SKM-1 treated with dmso at 0.1 percent for 144 hours (cell line): ENCODE results near the gene SNX7.

Experiments used
- DNase-seq: peaks from one replicate; lab custom pipeline; 2025; ENCODE audit not compliant: unreplicated experiment; lab: John Stamatoyannopoulos, UW

Gene SNX7

DNA sequence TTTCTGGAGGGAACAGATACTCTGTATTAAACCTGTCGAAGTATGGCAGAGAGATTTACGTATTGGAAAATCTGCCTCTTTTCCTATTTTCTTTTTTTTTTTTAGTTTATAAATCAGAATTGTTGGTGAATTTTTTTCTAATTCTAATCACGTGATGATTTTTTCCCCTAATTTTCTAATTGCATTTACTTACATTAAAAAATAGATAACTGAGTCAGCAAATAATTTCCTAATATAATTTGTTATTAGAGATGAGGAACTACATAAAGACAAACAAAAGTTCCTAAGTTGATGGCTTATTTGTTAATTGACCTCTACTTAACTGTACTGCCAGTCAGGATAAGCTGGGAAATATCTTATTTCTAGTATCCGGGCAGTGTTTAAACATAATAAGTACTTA lies 34.6 kb downstream of the SNX7 start:
- DNase-seq, result no peak

DNA sequence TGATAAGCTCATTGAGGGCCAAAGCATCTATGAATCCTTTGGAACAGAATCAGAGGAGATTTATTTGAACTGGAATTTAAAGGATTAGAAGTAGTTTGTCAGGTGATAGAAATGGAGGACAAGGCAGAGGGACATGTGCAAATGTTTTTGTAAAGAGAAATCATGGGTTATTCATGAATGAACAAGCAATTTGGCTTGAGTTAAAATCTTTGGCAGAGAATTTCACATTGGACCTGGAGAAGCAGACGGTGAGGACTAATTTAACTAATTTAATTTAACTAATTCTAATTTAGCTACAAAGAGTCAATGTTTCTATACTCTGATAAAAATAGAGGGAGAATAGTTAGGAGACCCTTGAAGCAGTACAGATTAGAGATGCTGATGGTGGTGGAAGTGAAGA lies 36.3 kb downstream of the SNX7 start:
- DNase-seq, result no peak

DNA sequence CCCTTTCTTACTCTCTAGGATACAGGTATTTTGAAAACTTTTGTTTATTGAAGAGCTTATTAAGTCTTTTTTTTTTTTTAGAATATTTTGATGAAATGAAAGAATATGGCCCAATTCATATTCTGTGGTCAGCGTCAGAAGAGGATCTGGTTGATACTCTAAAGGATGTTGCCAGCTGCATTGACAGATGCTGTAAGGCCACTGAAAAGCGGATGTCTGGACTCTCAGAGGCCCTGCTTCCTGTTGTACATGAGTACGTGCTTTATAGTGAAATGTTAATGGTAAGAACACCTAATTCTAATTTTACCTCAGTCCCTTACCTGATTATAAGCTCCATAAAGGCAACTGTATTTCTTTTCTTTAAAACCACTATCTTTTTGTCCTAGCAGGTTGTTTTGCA lies 37.1 kb downstream of the SNX7 start:
- DNase-seq, result no peak

DNA sequence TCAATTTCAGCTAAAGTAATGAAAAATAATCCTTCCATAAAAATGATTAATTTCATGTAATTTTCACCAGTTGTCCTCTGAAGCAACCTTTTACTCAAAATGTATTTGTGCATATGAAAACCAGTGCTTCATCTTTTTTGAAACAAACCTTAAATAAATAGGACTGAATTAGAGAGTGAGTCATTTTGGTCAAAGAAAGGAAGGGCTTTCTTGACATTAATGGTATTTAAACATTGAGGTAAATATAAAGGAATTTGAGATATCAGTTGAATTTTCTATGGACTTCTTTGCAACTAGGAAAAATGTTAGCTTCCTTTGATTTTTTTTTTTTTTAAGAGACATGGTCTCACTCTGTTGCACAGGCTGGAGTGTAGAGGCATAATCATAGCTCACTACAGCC lies 38.7 kb downstream of the SNX7 start:
- no peak for DNase-seq

DNA sequence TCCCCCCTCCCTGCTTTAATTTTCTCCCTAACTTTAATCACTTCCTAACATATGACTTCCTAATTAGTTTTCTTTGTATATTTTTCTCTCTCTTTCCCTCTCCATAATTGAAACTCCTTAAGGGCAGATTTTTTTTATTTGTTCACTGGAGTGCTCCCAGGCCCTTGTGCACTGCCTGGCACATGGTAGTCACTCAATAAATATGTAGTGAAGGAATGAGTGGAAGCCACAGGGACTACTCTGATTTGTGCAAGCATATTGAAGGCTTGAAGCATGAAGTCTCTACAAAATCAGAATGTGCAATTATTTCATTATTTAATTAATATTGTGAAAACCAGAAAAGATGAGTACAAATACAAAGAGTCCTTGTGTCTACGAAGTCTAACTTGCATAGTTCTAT lies 41.5 kb downstream of the SNX7 start:
- no peak for DNase-seq

DNA sequence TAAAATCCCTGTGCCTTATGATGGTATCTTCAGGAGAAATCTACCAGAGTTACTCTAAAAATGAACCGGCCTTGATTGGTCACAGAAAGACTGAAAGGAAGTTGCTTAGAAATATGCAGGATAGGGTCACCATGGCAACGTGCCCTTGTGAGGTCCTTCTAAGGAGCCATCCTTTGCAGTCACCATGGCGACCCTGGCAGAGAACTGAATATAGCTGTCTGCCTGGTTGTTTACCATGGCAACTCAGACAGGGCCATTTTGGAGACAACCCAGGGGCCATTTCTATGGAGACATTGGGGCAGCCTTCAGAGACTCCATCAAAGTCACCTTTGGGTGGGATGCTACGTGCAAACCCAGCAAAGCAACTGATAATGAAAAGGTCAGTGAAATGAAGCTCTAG lies 43.0 kb downstream of the SNX7 start:
- no peak for DNase-seq

DNA sequence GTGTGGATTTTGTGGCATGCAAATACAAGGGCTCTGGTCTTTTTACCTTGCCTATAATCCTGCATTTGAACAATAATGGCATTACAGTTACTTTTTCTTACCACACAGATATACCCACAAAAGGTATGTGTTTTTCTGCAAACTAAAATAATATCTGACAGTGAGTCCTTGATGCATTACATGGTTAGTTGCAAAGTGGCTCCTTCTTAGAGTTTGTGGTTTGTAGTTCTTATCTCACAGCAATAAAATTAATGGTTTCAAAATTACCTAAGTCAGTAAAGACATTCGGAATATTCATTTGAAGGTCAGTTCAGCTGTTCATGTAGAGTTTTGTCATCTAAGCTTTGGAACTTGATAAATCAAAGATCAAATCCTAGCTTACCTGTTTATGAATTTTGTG lies 43.5 kb downstream of the SNX7 start:
- no peak for DNase-seq

DNA sequence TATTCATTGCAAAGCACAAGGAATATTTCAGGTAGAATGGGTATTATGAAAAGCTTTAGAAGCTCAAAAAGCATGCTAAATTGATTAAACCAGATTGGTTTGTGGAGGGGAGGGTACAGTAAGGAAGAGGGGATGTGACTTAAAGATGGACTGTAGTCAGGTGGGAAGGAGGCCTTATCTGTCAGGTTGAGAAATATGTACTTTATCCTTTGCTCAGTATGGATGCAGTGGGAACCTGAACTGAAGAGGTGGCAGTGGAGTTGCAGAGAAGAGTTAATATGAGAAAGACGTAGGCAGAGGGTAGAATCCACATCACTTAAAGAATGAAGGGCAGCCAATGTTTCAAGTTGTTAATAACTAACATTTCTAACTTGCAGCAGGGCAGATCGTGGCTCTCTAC lies 44.1 kb downstream of the SNX7 start:
- no peak for DNase-seq

DNA sequence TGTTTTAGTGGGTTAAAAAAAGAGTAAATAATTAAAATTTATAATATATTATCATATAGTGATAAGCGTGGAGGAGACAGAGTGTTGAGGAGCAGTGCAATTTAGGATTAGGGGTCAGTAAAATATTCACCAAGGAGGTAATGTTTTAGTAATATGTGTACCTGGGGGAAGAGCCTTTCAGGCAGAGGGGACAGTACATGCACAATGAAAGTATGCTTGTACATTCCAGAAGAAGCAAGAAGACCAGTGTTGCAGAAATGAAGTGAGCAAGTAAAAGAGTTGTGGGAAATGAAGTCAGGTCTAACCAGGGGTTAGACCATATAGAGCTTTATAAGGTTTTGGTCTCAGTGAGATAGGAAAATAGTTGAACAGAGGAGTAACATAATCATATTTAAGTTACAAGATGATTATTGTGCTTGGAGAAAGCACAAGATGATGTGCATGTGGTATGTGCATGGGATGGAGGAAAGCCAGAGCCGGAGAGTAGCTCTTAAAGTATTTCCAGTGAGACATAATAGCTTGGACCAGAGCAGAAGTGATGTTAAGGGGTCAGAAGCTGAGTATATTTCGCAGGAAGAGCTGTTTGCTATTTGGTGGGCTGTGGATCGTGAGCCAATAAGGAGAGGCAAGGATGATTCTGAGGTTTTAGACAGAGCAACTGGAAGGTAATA lies 44.8 kb downstream of the SNX7 start:
- DNase-seq, result no peak

DNA sequence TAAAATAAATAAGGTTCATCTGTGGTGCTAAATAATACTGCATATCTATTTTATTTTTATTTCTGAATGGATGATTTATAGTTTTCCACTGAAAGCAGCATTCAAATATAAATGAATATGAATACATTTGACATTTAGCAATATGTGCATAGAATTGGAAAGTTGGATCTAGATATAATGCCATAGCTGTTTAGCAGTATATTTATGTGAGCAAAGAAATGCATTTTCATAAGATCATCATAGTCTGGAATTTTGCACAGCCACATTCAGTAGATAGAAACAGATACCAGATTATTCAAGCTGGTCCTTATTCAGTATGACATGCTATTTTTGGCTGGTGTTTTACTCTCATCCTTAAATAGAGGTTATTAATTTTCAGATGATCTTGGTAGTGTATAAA lies 46.0 kb downstream of the SNX7 start:
- no peak for DNase-seq

DNA sequence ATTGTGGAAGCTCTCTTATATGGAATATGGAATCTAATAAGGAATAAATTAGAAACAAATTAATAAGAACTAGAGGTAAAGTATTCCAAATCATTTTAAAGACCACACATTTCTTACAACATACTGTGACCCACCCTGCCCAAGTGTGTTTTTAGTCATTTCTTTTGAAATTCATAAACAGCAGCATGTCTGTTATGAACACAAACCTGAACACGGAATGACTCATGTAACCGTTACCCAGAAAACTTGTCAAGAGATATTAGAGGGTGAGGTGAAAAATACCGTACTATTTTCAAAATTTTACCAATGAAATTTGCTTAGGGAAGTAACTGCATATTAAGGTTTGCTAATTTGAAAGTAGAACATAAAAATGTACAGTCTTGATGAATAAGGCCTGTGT lies 48.4 kb downstream of the SNX7 start:
- no peak for DNase-seq

DNA sequence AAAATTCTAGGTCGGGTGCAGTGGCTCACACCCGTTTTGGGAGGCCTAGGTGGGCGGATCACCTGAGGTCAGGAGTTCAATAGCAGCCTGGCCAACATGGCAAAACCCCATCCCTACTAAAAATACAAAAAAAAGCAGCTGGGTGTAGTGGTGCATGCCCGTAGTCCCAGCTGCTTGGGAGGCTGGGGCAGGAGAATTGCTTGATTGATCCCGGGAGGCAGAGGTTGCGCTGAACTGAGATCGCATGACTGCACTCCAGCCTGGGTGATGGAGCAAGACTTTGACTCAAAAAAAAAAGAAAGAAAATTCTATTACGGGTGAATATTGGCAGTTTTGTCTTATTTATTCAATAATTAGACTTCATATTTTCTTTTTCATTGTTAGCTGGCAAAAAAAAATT lies 62.1 kb downstream of the SNX7 start:
- no peak for DNase-seq

DNA sequence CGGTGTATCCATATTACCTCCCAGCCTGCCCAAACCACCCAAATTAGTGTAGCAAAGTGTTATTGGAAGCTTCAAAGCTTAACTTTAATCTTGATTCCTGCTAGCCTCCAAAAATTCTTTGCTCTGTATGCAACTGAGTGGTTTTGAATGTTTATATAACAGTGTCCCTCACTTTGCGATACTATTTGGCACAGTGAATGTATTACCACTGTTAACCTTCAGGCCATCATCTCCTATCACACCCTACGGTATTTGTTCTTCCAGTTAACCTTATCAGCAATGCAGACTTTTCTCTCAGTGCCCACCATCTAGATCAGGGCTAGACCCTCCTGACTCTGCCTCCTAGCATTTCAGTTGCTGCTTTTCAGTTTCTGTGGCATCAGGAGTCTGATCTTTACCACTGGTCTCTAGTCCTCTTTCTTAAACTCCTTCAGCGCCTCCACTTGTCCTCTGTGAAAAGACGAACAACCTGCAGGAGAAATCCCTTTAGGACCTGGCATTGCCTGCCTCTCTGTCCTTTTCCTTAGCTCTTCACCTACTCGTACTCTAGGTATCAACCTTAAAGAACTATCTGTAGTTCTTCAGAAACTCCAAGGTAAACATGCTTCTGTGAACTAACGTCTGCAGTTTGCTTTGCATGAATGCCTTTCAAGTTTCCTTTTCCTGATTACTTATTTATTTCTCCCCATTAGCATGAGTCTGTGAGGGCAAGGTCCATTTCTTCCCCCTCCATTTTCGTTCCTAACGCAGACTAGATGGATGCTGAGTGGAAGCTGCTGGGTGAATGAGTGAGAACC lies 71.7 kb downstream of the SNX7 start:
- no peak for DNase-seq

DNA sequence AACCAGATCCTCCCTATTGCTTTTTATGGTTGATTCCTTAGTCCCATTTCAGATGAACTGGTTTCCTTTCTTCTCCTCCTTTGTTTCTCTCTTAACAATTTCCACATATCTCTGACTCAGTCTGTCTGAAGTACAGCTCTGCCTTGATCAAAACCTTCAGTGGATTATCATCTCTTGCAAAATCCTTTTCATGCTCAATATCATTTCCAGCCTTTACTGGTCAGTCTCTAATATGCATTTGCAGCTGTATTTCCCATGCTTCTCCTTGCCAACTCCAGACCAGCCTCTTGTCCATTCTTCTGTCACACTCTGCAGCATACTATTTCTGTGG lies 72.2 kb downstream of the SNX7 start:
- DNase-seq, result no peak

DNA sequence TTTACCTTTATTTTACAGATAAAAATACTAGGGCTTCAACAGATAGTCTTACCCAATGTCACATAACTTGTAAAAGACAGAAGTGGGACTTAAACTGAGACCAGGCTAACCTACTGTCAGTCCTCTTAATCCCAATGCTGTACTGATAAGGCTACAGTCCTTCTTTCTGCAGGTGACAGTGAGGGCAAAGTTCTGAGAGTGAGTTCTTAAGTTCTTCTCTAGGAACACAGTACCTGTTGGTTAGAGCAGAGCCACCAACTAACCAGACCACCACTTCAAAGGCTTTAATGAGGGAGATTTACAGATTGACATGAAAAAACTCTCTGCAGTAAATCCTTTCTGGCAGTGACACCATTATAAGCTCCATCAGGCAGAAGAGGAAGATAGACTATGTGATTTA lies 74.2 kb downstream of the SNX7 start:
- no peak for DNase-seq

DNA sequence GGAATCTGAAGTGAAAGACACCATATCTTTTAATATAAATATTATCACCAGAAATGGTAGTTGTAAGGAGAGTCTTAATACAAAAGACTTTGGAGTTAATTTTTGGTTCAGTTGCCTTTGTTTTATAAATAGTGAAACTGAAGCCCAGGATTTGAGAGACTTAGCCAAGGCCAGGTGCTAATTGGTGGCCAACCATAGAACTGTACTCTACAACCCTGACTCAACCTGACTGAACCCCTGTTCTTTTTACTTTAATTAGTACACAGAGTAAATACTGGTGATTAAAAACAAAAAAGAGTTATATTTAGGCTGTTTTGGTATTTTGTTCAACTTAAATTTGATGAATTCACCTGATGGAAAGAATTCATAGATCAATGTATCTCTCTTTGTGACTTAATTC lies 76.3 kb downstream of the SNX7 start:
- no peak for DNase-seq

DNA sequence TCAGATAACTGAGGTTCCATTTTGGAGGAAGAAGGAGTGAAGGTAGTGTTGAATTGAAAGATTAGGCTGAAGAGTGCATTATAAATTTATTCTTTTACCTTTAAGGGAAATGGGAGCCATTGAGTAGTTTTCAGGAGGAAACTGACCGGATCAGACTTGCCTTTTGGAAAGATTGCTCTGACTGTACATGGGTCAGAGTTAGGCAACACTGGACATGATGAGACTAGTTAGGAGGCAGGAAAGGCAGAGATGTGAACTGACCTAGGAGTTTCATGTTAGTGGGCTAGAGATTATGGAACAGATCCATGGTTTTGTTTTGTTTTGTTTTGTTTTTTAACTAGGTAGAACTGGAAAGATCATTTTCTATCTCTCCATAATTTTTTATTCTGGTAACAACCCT lies 78.2 kb downstream of the SNX7 start:
- DNase-seq, result no peak

DNA sequence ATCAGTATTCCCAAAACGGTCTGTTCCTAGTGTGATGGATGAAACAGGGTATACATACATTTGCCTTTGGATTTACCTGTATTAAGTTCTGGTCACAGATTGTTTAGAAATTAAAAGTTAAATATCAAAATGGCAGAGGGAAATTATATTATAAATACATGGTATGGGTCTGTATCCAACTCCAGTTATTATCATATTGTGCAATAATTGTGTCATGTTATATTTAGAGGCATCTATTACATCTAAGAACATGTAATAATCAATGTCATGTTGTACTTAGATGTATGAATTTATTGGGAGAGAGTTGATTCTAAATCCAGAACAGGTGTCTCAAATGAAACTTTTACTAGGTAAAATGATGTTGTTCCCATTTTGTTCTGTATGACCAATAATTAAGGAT lies 79.6 kb downstream of the SNX7 start:
- no peak for DNase-seq

DNA sequence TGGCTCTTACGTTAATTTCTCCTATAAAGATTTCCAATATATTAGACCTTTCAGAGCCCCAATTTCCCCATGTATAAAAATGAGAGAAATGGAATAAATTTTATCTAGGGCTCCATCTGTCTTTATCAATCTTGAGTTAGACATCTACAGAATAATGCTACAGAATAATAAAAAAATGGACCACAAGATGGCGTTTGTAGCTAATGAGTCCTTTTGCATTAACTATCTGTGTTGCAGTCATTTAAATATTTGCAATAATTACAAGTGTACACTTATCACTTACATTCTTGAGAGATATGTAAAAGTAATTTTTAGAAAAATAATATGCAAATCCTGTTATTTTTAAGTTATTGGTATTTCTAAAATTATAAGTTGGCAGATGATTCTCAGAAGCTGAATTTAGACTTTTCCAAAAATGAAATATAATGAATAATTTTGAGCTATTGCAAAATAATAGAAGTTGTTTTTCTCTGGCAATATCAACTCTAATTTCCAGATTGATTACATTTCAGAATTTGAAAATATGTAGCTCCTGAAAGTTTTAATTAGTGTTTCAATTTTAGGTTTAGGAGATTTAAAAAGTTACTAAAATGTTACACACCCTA lies 87.7 kb downstream of the SNX7 start:
- DNase-seq, result peak; percentile 22

DNA sequence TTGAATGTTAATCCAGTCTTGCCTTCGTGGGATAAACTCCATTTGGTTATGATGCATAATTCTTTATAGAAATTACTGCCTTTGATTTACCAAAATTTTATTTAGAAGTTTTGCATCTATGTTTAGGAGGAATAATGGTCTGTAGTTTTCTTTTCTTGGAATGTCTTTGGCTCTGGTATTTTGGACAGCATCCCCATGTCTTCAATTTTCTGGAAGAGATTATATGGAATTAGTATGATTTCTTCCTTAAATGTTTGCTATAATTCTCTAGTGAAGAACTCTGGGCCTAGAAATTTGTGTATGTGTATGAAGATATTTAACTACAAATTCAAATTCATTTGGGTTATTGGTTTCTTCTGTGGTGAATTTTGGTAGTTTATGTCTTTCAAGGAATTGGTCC lies 92.7 kb downstream of the SNX7 start:
- no peak for DNase-seq

DNA sequence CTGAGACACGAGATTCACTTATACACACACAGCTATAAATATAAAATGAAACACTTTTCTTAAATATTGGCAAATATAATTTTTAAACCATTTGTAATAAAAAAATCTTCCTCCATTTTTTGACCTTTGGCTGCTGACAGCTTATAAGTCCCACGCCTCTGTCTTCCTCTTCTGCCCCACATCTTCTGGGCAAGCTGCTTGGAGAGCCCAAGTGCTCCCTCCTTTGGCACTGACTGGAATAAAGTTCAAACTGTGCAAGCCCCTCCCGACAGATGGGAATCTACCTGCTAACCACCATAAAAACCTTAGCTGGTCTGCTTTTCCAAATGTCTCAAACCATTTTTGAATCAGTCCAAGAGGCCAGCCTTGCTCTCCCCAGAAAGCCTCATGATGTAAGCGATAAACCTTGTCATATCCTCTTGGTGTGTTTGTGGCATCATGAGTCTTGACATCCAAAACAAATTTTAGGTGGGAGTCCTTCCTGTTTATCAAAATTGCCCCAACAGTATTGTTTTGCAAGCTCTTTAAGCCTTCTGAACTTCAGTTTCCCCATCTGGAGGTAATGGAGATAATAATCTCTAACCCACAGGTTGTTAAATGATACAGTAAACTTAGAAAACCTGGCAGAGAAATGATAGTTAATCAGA lies 99.8 kb downstream of the SNX7 start:
- no peak for DNase-seq

DNA sequence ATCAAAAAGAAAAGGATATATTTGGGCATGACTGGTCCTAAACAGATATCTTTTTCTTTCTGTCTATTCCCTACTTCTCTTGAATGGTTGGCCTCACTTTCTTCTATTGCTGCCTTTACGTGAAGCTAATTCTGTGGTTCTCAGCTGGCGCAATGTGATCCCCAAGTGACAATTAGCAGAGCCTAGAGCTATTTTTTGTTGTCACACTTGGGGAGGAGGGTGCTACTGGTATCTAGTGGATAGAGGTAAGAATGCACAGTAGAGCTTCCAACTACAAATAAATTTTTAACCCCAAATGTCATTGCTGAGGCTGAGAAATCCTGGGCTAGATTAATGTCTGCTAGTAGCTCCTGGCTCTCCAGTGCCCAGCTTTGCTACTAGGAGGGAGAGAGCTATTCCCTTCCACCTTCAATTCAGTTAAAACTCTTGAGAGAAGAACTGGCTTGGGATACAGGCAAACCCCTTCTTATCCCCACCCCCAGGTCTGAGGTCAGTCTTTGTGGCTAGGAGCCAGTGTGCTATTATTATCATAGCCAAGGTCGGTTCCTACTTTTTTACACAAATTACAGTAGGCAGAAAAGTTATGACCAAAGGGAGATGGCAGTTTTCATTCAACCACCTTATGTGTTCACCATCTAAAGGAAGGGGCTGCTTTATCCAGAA lies 102.1 kb downstream of the SNX7 start:
- DNase-seq, result peak; percentile 25
